HepG2 (cell line): ENCODE data around the gene ZXDC. TPM values are rescaled to one million over a fixed set of nuclear protein-coding genes. Genes with fewer than 3 reads are reported as not detected.

ENCODE experiments used
- ARID5B ChIP-seq: IDR thresholded peaks from 2 replicates; pipeline ENCODE4 v1.4.0; 2020; ENCODE audit warnings: mild to moderate bottlenecking, missing genetic modification reagents
- ARNT ChIP-seq: fragments of 450-650 bp; IDR thresholded peaks from 2 replicates; pipeline ENCODE4 v1.6.1; 2017
- HNRNPL ChIP-seq: fragments of 200-400 bp; formaldehyde crosslinking; IDR thresholded peaks from 2 replicates; pipeline ENCODE4 v1.6.1; 2017; ENCODE audit warnings: mild to moderate bottlenecking, low read depth, low read length
- ZBTB40 ChIP-seq, 2 experiments: fragments of 450-650 bp in 1 of 2; sonication (generic) in 1 of 2; formaldehyde crosslinking in 1 of 2; IDR thresholded peaks; 2 replicates each; pipeline versions ENCODE4 v1.6.1 to v1.8.0; 2016 to 2022; ENCODE audit warnings: antibody characterized with exemption in 1 of 2, mild to moderate bottlenecking in 1 of 2, missing genetic modification reagents in 1 of 2
- ZNF749 ChIP-seq: sonication (generic); formaldehyde crosslinking; IDR thresholded peaks from 2 replicates; pipeline ENCODE4 v1.8.0; 2022; ENCODE audit warnings: mild to moderate bottlenecking, missing genetic modification reagents, moderate library complexity, borderline replicate concordance
- polyA plus RNA-seq, 8 experiments: library from polyadenylated mRNA; depleted of rRNA in 3 of 8; stranded (reverse) in 7 of 8; unstranded in 1 of 8; fragments of >200 nt; fragmentation: Illumina TruSeq in 4 of 8; extraction: Trizol in 4 of 8; gene quantifications; 2 replicates each; pipeline versions ENCODE4 v1.2.1 to v1.2.3, GENCODE V29; 2011 to 2016; ENCODE audit warnings: low read depth in 4 of 8, missing spikeins in 1 of 8, mixed read lengths in 1 of 8; ENCODE audit not compliant: insufficient read depth in 1 of 8
- total RNA-seq, 5 experiments: library from RNA; depleted of rRNA; stranded (reverse); fragments of >200 nt; fragmentation: Illumina TruSeq; extraction: Trizol; gene quantifications; 2 replicates each; pipeline ENCODE4 v1.2.3, GENCODE V29; 2016; ENCODE audit warnings: low read depth in 1 of 5
- TF ChIP-seq, protein P1 (sequence below): IDR thresholded peaks from 2 replicates; pipeline ENCODE4 v1.6.1; 2018; ENCODE audit warnings: missing genetic modification reagents
- TF ChIP-seq, protein P2 (sequence below): sonication (generic); formaldehyde crosslinking; IDR thresholded peaks from 2 replicates; pipeline ENCODE4 v1.4.0; 2020; ENCODE audit warnings: missing genetic modification reagents, mild to moderate bottlenecking, borderline replicate concordance
- TF ChIP-seq, protein P3 (sequence below): IDR thresholded peaks from 2 replicates; pipeline ENCODE4 v1.6.1; 2016; ENCODE audit warnings: control low read depth

ZXDC gene
- total and polyA plus RNA-seq, 2 of the 13 experiments (the other 11 are each of a cell fraction or from before 2014, with no cell fraction given) = 17.6 to 21.2 TPM

DNA sequence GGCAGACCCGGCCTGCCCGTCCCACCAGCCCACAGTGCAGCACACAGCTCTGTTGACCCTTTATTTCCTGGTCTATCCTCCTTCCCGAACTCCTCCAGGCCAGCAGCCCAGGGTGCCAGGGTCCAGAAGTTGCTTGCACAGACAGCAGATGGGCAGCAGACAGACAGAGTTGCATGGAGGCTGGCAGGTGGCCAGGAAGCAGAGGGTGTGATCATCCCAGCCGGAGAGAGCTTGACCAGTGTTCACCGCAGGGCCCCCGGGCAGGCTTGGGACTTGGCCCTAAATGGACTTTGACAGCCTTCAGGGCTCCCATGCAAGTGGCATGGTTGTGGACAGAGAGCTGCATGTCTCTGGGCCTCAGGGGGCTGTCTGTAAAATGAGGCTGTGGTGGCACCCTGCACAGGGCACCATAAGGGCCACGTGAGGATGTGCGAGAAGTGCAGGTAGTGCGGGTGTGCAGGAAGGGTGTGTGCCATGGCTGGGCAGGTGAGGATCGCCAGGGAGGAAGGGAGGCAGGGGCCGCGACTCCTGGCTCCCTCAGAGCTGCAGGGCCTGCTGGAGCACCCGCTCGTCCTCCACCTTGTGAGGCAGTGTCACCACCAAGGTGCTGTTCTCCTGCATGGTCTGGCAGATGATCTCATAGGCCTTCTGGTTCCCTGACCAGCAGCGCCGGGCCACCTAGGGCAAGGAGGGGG is 6.3 kb upstream of the ZXDC start (continued):
- TF ChIP-seq, protein P1, sequence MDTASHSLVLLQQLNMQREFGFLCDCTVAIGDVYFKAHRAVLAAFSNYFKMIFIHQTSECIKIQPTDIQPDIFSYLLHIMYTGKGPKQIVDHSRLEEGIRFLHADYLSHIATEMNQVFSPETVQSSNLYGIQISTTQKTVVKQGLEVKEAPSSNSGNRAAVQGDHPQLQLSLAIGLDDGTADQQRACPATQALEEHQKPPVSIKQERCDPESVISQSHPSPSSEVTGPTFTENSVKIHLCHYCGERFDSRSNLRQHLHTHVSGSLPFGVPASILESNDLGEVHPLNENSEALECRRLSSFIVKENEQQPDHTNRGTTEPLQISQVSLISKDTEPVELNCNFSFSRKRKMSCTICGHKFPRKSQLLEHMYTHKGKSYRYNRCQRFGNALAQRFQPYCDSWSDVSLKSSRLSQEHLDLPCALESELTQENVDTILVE (CRISPR knock-in tag) = no peak
- TF ChIP-seq ARID5B (CRISPR knock-in tag) (peak; percentile 40; the same call in 1 of the 2 replicates), ZNF749 (CRISPR knock-in tag) (no peak), ZBTB40 (IDR thresholded peaks at IDR 0.05) (no peak), ZBTB40 (CRISPR knock-in tag; IDR thresholded peaks at IDR 0.05) (no peak; the same call in 1 of the 2 replicates), HNRNPL (peak; percentile 89), ARNT (no peak)
- TF ChIP-seq, protein P2, sequence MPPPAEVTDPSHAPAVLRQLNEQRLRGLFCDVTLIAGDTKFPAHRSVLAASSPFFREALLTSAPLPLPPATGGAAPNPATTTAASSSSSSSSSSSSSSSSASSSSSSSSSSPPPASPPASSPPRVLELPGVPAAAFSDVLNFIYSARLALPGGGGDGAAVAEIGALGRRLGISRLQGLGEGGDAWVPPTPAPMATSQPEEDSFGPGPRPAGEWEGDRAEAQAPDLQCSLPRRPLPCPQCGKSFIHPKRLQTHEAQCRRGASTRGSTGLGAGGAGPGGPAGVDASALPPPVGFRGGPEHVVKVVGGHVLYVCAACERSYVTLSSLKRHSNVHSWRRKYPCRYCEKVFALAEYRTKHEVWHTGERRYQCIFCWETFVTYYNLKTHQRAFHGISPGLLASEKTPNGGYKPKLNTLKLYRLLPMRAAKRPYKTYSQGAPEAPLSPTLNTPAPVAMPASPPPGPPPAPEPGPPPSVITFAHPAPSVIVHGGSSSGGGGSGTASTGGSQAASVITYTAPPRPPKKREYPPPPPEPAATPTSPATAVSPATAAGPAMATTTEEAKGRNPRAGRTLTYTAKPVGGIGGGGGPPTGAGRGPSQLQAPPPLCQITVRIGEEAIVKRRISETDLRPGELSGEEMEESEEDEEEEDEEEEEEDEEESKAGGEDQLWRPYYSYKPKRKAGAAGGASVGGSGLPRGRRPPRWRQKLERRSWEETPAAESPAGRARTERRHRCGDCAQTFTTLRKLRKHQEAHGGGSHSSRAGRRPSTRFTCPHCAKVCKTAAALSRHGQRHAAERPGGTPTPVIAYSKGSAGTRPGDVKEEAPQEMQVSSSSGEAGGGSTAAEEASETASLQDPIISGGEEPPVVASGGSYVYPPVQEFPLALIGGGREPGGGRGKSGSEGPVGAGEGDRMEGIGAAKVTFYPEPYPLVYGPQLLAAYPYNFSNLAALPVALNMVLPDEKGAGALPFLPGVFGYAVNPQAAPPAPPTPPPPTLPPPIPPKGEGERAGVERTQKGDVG (CRISPR knock-in tag) = 0 out of 2 replicates have a peak, but pooled peaks have one; percentile 20
- TF ChIP-seq, protein P3, sequence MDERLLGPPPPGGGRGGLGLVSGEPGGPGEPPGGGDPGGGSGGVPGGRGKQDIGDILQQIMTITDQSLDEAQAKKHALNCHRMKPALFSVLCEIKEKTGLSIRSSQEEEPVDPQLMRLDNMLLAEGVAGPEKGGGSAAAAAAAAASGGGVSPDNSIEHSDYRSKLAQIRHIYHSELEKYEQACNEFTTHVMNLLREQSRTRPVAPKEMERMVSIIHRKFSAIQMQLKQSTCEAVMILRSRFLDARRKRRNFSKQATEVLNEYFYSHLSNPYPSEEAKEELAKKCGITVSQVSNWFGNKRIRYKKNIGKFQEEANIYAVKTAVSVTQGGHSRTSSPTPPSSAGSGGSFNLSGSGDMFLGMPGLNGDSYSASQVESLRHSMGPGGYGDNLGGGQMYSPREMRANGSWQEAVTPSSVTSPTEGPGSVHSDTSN = no peak
